ENCODE results near the gene MAP3K21.

The MAP3K21 gene

GRCh38 chr1:233327651-233328141, at the start of gene MAP3K21:
Gene MAP3K21, plus strand, starts transcription at chr1:233327724. Its CDS starts 305 bp downstream, at chr1:233328029.
- no peak for DNase-seq (ENCODE audit: low read depth in 2 of 2)

- DNase-seq (ENCODE audit: low read depth in 2 of 2) = no peak
These were observed 48.9 kb upstream of the MAP3K21 start for GRCh38 chr1:233278631-233279030.

DNA sequence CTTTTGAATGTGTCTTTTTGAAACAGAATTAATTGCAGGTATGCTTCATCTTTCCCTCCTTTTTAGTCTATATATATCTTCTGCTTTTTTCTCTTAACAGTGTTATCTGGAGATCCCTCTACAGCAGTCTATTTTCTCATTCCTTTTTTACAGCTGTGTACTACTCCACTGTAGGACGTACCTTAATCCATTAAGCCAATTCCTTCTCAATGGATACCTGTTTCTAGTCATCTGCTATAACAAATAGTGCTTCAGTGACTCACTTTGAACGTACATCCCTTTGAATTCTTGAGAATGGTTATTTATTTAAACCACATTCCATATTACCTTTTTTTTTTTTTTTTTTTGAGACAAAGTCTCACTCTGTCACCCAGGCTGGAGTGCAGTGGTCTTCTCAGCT, 47.6 kb upstream of the MAP3K21 start:
- no peak for DNase-seq (ENCODE audit: low read depth in 2 of 2)

GRCh38 chr1:233281711-233282581, 45.6 kb upstream of the MAP3K21 start:
- no peak for DNase-seq (ENCODE audit: low read depth in 2 of 2)

- DNase-seq (ENCODE audit: low read depth in 2 of 2) = no peak
These were observed 45.0 kb upstream of the MAP3K21 start for GRCh38 chr1:233282582-233282886.

DNA sequence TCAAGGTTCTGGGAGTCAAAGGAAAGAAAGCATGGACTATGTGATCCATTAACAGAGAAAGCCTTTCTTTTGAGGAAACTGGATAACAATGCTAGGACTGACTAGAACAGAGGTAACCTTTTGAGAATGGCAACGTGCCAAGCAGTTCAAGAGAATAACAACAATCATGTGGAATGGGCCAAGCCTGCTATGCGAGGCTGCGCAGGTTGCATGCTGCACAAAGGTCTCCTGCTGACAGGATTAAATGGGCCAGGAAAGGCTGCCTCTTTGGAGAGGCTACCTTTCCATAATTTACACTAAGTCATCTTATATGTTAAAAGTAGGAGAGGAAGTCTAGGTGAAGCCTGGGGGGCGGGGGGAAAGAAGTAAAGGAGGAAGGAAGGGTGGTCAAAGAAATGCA, 37.8 kb upstream of the MAP3K21 start:
- no peak for DNase-seq (ENCODE audit: low read depth in 2 of 2)

GRCh38 chr1:233290396-233291034, 37.0 kb upstream of the MAP3K21 start:
- no peak for DNase-seq (ENCODE audit: low read depth in 2 of 2)

- DNase-seq (ENCODE audit: low read depth in 2 of 2) = no peak
These were observed 33.7 kb upstream of the MAP3K21 start for GRCh38 chr1:233293556-233294446.

DNA sequence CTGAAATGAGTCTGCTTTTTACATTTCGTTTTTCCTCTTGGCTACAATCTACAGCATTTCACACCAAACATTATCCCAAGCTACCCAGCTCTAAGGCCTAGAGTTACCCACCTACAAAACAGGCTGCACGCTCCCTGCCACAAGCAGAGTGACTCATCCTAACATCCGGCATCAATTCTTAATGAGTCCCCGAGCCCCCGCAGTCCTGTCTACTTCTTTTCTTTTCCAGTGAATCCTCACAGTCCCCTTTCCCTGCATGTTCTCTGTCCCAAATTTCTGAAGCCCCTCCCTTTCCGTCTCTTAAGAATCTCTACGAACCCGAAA, 32.6 kb upstream of the MAP3K21 start:
- DNase-seq (ENCODE audit: low read depth in 2 of 2) = peak in 1 of 2 donors; percentile 13

DNA sequence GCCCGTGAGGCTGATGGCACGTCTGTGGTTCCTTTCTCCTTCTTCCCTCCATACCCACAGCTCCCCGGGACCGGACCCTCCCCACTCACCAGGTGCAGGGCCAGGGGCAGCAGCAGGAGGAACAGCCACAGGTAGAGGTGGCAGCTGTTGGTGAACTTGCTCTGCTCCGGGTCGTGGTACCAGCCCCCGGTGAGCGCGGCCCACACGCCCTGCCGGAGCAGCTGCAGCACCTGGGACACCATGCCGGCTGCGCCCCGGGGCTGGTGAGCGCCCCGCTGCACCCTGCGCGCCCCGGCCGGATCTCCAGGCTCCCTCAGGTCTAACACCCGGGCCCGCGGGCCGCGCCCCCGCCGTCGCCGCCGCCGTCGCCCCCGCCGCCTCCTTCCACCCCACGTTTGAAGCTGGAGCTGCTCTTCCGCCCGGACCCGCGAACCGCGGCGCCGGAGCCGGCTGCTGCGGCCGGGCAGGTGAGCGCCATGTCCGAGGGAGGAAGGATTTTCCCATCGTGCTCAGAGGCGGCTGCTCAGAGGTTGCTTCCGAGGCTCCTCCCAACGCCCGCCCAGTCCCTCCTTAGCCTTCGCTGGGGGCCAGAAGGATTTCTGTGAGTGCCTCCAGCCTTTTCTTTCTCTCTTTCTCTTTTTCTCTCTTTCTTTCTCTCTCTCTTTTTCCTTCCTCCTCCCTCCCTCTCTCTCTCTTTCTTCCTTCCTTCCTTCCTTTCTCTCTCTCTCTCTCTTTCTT, 32.1 kb upstream of the MAP3K21 start, which contains the start of gene PCNX2:
TSS of gene PCNX2 (minus strand) at position 489 of the 738 bp plus-strand sequence. CDS start at position 242, 247 bp downstream.
- DNase-seq (ENCODE audit: low read depth in 2 of 2) = peak in 1 of 2 donors; percentile 48

DNA sequence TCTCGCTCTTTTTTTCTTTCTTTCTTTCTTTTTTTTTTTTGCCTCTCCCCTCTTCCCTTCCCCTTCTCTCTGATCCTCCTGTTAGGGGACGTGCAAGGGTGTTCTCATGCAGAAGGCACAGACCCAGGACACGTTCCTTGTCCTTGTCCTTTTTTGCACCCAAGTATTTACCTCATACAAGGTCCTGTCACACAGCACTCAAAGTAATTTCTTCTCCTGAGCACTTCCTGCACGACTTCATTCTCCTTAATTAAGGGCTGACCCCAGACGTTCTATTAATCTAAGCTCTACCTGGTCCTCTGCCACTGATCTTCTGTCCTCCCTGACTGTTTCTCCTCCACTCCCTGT, 31.6 kb upstream of the MAP3K21 start:
- no peak for DNase-seq (ENCODE audit: low read depth in 2 of 2)

DNA sequence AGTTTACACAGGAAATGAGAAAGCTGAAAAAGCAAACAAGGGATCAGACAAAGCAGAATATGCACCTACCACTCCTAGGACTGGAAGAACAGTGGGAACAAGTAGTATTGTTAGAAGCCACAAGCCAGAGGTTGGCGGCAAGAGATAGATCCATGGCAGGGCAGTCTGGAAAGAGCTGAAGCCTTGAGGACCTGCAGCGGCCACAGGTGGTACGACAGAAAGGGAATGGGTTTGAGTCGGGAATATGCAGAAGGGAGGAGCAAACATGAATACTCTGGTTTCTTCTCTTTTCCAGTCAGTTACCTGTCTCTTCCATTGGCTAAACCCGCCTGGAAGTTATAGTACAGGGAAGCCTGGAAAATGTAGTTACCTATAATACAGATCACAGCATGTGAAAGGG, 28.1 kb upstream of the MAP3K21 start:
- no peak for DNase-seq (ENCODE audit: low read depth in 2 of 2)

DNA sequence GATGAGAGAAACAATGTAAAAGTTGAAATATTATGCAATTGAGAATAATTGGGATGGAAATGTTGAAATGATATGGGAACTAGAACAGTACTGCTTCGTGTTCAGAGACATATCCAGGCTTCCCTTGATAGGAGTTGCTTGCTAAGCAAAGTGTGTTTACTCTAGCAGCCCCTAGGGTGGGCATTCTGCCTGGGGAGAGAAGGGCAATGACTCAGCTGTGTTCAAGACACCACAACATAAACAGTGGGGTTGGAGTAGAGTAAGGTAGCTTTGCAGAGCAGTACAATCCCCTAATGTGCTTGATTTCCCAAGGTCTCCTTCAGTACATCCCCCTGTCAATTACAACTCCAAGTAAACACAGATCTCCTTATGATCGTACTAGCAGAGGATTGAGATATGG, 27.2 kb upstream of the MAP3K21 start:
- no peak for DNase-seq (ENCODE audit: low read depth in 2 of 2)

GRCh38 chr1:233304489-233305102, 22.9 kb upstream of the MAP3K21 start:
- DNase-seq (ENCODE audit: low read depth in 2 of 2) = no peak

DNA sequence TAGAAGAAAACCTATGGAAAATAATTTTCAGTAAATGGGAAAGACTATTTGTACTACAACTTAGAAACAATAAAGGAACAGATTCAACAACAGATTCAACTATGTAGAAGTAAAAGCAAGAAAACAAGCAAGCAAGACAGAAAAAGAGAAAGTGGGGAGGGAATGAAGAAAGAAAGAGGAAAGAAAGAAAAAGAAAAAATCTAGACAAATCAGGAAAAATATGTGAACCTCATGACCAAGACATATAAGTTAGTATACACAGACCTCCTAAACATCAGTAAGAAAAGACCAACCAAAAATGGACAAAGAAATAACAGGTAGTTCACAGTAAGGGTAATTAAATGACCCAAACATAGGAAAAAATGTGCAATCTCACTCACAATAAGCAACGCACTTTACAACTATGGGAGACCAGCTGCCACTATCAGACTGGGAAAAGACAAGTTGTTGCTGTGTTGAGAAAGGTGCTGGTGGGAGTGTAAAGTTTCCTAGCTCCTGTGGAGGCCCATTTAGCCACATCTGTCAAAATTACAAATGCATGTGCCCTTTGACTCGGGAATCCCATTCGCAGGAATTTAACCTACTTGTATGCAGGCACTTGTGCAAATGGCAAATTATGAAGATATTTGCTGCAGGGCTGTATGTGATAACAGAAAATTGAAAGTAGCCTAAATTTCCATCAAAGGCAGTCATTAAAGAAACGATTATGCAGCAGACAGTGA, 13.9 kb upstream of the MAP3K21 start:
- DNase-seq (ENCODE audit: low read depth in 2 of 2) = no peak

- no peak for DNase-seq (ENCODE audit: low read depth in 2 of 2)
These were observed 11.7 kb upstream of the MAP3K21 start for GRCh38 chr1:233315718-233316301.

DNA sequence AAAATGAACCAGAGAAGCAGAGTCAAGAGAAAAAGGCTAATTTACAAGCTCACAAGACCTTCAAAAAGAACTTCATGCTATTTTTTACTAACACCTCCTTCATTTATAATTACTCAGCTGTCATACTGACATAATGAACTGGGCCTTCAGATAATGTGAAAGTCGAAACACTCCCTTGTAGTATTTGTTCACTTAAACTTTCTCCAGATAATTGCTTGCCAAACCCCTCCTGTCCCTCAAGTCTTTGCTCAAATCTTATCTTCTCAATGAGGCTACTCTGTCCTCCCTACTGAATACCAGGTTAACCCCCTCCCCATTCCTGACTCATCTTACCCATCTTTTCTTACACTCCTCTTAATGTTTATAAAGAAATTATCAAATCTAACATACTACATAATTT, 11.1 kb upstream of the MAP3K21 start:
- DNase-seq (ENCODE audit: low read depth in 2 of 2) = no peak

- DNase-seq (ENCODE audit: low read depth in 2 of 2) = no peak
These were observed 8.3 kb upstream of the MAP3K21 start for GRCh38 chr1:233319272-233319671.

DNA sequence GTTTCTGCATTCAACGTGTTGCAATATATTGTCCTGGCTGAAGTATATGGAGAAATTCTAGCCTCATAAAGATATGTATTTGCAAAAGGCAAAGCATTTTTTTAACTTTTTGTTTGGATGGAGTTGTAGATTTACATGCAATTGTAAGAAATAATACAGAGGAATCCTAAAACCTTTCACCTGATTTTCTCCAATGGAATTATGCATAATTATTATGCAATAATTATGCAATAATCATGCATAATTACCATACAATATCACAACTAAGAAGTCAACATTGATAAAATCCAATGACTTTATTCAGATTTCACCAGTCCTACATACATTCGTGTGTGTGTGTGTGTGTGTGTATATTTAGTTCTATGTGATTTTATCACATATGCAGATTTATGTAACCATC, 7.5 kb upstream of the MAP3K21 start:
- DNase-seq (ENCODE audit: low read depth in 2 of 2) = no peak

- no peak for DNase-seq (ENCODE audit: low read depth in 2 of 2)
These were observed 3.8 kb upstream of the MAP3K21 start for GRCh38 chr1:233323718-233324117.

Measured in stimulated activated CD4-positive, alpha-beta T cell treated with anti-CD3 and anti-CD28 coated beads, Interleukin-1b, Interleukin-23, amount 100 ng/mL, for 1 hour (primary cell).